IMR-90 (cell line): ENCODE measurements around the gene DAPK1. TPM values are rescaled to one million over a fixed set of nuclear protein-coding genes. Genes with fewer than 3 reads are reported as not detected.

Experiments used
- ATAC-seq: fragments of 200-7000 bp; cut with Tn5 transposase; 2 replicates; pipeline ENCODE4 v1.9.1; 2020; ENCODE audit warnings: low read depth, mild to moderate bottlenecking, moderate library complexity
- BruUV-seq: library from RNA; stranded (reverse); fragments of 400-500 nt; replicated peaks from 2 replicates; lab custom pipeline; 2021; lab: Mats Ljungman, UMichigan
- CTCF ChIA-PET: fragments of 300-600 bp; formaldehyde crosslinking; extraction: SDS; loops from one replicate; lab custom pipeline; 2021; ENCODE audit warnings: antibody characterized with exemption; lab: Yijun Ruan, JAX
- POLR2A ChIA-PET: fragments of 300-600 bp; sonication (Branson Sonifier 250); formaldehyde crosslinking; loops from one replicate; lab custom pipeline; 2022; ENCODE audit warnings: antibody characterized with exemption; ENCODE audit not compliant: unreplicated experiment; lab: Charles Lee
- DNase-seq: peaks from one replicate; pipeline ENCODE4 v3.0.0; 2013
- H2AFZ ChIP-seq: replicated peaks from 2 replicates; pipeline ENCODE3; 2013; ENCODE audit warnings: low read length, mild to moderate bottlenecking; ENCODE audit not compliant: poor library complexity
- H2AK5ac ChIP-seq: 2 replicates; pipeline ENCODE4 v1.6.1; 2013; ENCODE audit warnings: low read depth, low read length, inconsistent platforms
- H2AK9ac ChIP-seq: replicated peaks from 2 replicates; pipeline ENCODE3; 2013; ENCODE audit warnings: mild to moderate bottlenecking, low read depth, low read length, moderate library complexity; ENCODE audit not compliant: poor library complexity
- H2BK120ac ChIP-seq: 2 replicates; pipeline ENCODE4 v1.6.1; 2013; ENCODE audit warnings: low read depth, low read length, inconsistent platforms
- H2BK15ac ChIP-seq: 3 replicates; pipeline ENCODE4 v1.6.1; 2013; ENCODE audit warnings: low read depth, low read length, inconsistent platforms
- H2BK20ac ChIP-seq: 2 replicates; pipeline ENCODE4 v1.6.1; 2013; ENCODE audit warnings: low read depth, mild to moderate bottlenecking, inconsistent platforms, low read length, moderate library complexity
- H2BK5ac ChIP-seq: 2 replicates; pipeline ENCODE4 v1.6.1; 2013; ENCODE audit warnings: mild to moderate bottlenecking, low read depth, low read length, inconsistent platforms; ENCODE audit not compliant: poor library complexity, severe bottlenecking
- H3K14ac ChIP-seq: replicated peaks from 2 replicates; pipeline ENCODE4 v1.6.1; 2013; ENCODE audit warnings: low read depth, low read length, inconsistent platforms
- H3K18ac ChIP-seq: 2 replicates; pipeline ENCODE4 v1.6.1; 2013; ENCODE audit warnings: low read depth, low read length, control low read depth
- H3K23ac ChIP-seq: 2 replicates; pipeline ENCODE4 v1.6.1; 2013; ENCODE audit warnings: low read depth, low read length, inconsistent platforms
- H3K27ac ChIP-seq: 2 replicates; pipeline ENCODE4 v1.5.1; 2013; ENCODE audit warnings: mild to moderate bottlenecking, control low read depth, low read length; ENCODE audit not compliant: insufficient read depth
- H3K27me3 ChIP-seq: 2 replicates; pipeline ENCODE4 v1.6.1; 2013; ENCODE audit warnings: low read length; ENCODE audit not compliant: control insufficient read depth, insufficient read depth
- H3K36me3 ChIP-seq: 2 replicates; pipeline ENCODE4 v1.6.1; 2013; ENCODE audit warnings: low read length, mixed read lengths; ENCODE audit not compliant: control insufficient read depth, insufficient read depth
- H3K4ac ChIP-seq: 2 replicates; pipeline ENCODE4 v1.6.1; 2013; ENCODE audit warnings: low read depth, low read length, inconsistent platforms
- H3K4me1 ChIP-seq: 2 replicates; pipeline ENCODE4 v1.6.1; 2013; ENCODE audit warnings: low read length, mixed read lengths; ENCODE audit not compliant: control insufficient read depth, insufficient read depth
- H3K4me2 ChIP-seq: 2 replicates; pipeline ENCODE4 v1.6.1; 2013; ENCODE audit warnings: low read depth, mild to moderate bottlenecking, control low read depth, low read length, moderate library complexity
- H3K4me3 ChIP-seq: 2 replicates; pipeline ENCODE4 v1.5.1; 2013; ENCODE audit warnings: low read depth, mild to moderate bottlenecking, control low read depth, low read length, moderate library complexity; ENCODE audit not compliant: insufficient read depth
- H3K56ac ChIP-seq: 2 replicates; pipeline ENCODE4 v1.6.1; 2013; ENCODE audit warnings: low read length, inconsistent platforms; ENCODE audit not compliant: insufficient read depth; ENCODE audit errors: extremely low read depth
- H3K79me1 ChIP-seq, 2 experiments: 2 replicates each; pipeline ENCODE4 v1.6.1; 2013; ENCODE audit warnings: low read length in 2 of 2, inconsistent platforms in 1 of 2, low read depth in 1 of 2
- H3K9ac ChIP-seq: 2 replicates; pipeline ENCODE4 v1.6.1; 2013; ENCODE audit warnings: low read depth, low read length, control low read depth
- H3K9me1 ChIP-seq: 2 replicates; pipeline ENCODE4 v1.6.1; 2013; ENCODE audit warnings: low read length, inconsistent platforms; ENCODE audit not compliant: insufficient read depth
- H3K9me3 ChIP-seq: 2 replicates; pipeline ENCODE4 v1.6.1; 2013; ENCODE audit warnings: low read length; ENCODE audit not compliant: control insufficient read depth, insufficient read depth
- H4K20me1 ChIP-seq: 2 replicates; pipeline ENCODE4 v1.6.1; 2013; ENCODE audit warnings: low read length, inconsistent platforms; ENCODE audit not compliant: insufficient read depth
- H4K5ac ChIP-seq: 2 replicates; pipeline ENCODE4 v1.6.1; 2013; ENCODE audit warnings: mild to moderate bottlenecking, low read depth, low read length, control low read depth
- H4K8ac ChIP-seq, 2 experiments: 2 replicates each; pipeline ENCODE4 v1.6.1; 2013; ENCODE audit warnings: low read depth in 2 of 2, low read length in 2 of 2, control low read depth in 1 of 2, inconsistent platforms in 1 of 2
- H4K91ac ChIP-seq: 2 replicates; pipeline ENCODE4 v1.6.1; 2013; ENCODE audit warnings: low read depth, low read length, inconsistent platforms; ENCODE audit not compliant: insufficient read depth
- BHLHE40 ChIP-seq: fragments of 150-350 bp; IDR thresholded peaks from 2 replicates; pipeline ENCODE4 v1.6.1; 2016; ENCODE audit warnings: mild to moderate bottlenecking, low read depth, low read length
- CEBPB ChIP-seq: IDR thresholded peaks from 2 replicates; pipeline ENCODE4 v1.6.1; 2012; ENCODE audit warnings: low read depth, low read length, improper control_type of control experiment
- CHD1 ChIP-seq: IDR thresholded peaks from 2 replicates; pipeline ENCODE4 v1.6.1; 2012; ENCODE audit warnings: low read depth, low read length, improper control_type of control experiment
- CTCF ChIP-seq: conservative IDR thresholded peaks from 2 replicates; pipeline ENCODE4 v1.5.1; 2012; ENCODE audit warnings: mild to moderate bottlenecking, low read depth, low read length, improper control_type of control experiment
- ELK1 ChIP-seq: fragments of 150-350 bp; IDR thresholded peaks from 2 replicates; pipeline ENCODE4 v1.6.1; 2016; ENCODE audit warnings: low read depth, mild to moderate bottlenecking, low read length, moderate library complexity, borderline replicate concordance
- FOS ChIP-seq: fragments of 150-350 bp; IDR thresholded peaks from 2 replicates; pipeline ENCODE4 v1.6.1; 2016; ENCODE audit warnings: low read depth, low read length
- MAFK ChIP-seq: IDR thresholded peaks from 2 replicates; pipeline ENCODE4 v1.6.1; 2012; ENCODE audit warnings: low read depth, low read length, improper control_type of control experiment
- MAZ ChIP-seq: IDR thresholded peaks from 2 replicates; pipeline ENCODE4 v1.6.1; 2012; ENCODE audit warnings: low read depth, mild to moderate bottlenecking, low read length, improper control_type of control experiment, moderate library complexity, borderline replicate concordance
- MXI1 ChIP-seq: IDR thresholded peaks from 2 replicates; pipeline ENCODE4 v1.6.1; 2012; ENCODE audit warnings: low read depth, mild to moderate bottlenecking, low read length, moderate library complexity, borderline replicate concordance
- POLR2A ChIP-seq: IDR thresholded peaks from 2 replicates; pipeline ENCODE4 v1.6.1; 2012; ENCODE audit warnings: mild to moderate bottlenecking, low read depth, low read length
- RAD21 ChIP-seq: IDR thresholded peaks from 2 replicates; pipeline ENCODE4 v1.6.1; 2012; ENCODE audit warnings: low read length, improper control_type of control experiment
- RCOR1 ChIP-seq: IDR thresholded peaks from 2 replicates; pipeline ENCODE4 v1.6.1; 2012; ENCODE audit warnings: mild to moderate bottlenecking, low read length, improper control_type of control experiment; ENCODE audit not compliant: insufficient replicate concordance
- RFX5 ChIP-seq: IDR thresholded peaks from 2 replicates; pipeline ENCODE4 v1.8.0; 2012; ENCODE audit warnings: low read depth, mild to moderate bottlenecking, low read length, moderate library complexity
- SMC3 ChIP-seq: fragments of 150-350 bp; IDR thresholded peaks from 2 replicates; pipeline ENCODE4 v1.6.1; 2016; ENCODE audit warnings: low read depth, mild to moderate bottlenecking, antibody characterized with exemption, low read length, moderate library complexity
- USF2 ChIP-seq: fragments of 150-350 bp; IDR thresholded peaks from 2 replicates; pipeline ENCODE4 v1.6.1; 2017; ENCODE audit warnings: mild to moderate bottlenecking, antibody characterized with exemption, low read length, low read depth
- WGBS, 2 experiments: methylation state at CpG; one replicate each; pipeline versions ENCODE4 v1.1.5 to v1.1.7; 2013; ENCODE audit warnings: missing lambda C conversion rate in 2 of 2; ENCODE audit not compliant: insufficient read length in 1 of 2; ENCODE audit errors: extremely low coverage in 2 of 2; 5-methylcytosine and 5-hydroxymethylcytosine counted together
- dilution Hi-C: fragments of 300-500 bp; cut with HindIII; formaldehyde crosslinking; loops from one replicate; pipeline ENCODE4 v1.14.3; 2018; ENCODE audit warnings: low sequenced_read_pairs; ENCODE audit not compliant: unreplicated experiment
- in situ Hi-C: fragments of 300-500 bp; cut with MboI; formaldehyde crosslinking; loops from 3 replicates; pipeline ENCODE4 v1.14.3; 2019; ENCODE audit warnings: low sequenced_read_pairs, inconsistent platforms, mixed read lengths
- intact Hi-C: fragments of 100-400 bp; cut with micrococcal nuclease; formaldehyde crosslinking; loops from 2 replicates; pipeline ENCODE4 v1.10.0; 2022
- polyA plus RNA-seq, 3 experiments: library from polyadenylated mRNA; depleted of rRNA; stranded (reverse); fragments of >200 nt; gene quantifications; 2 replicates each; pipeline ENCODE4 v1.2.3, GENCODE V29; 2012; ENCODE audit warnings: low replicate concordance in 1 of 3
- total RNA-seq: library from RNA; depleted of rRNA; stranded (reverse); fragments of >200 nt; gene quantifications from 2 replicates; pipeline ENCODE4 v1.2.3, GENCODE V29; 2012

The DAPK1 gene
- total and polyA plus RNA-seq, 2 of the 4 experiments (the other 2 are of a cell fraction), result under 0.01 to 0.03 TPM

GRCh38 chr9:87619346-87619745, 121.7 kb downstream of the DAPK1 start:
- Histone ChIP-seq H3K27me3 (peaks cover 5% of the 10 kb centered on the region; the same call in 1 of the 2 replicates), H3K9me3 (peaks cover 3% of the 10 kb centered on the region; the same call in 1 of the 2 replicates), H2AFZ (no peak overlapping the region), H3K36me3 (no peaks in the 10 kb centered on the region), H3K9ac (no peak overlapping the region), H3K23ac (no peak overlapping the region), H3K4me2 (no peak overlapping the region), H3K9me1 (no peaks in the 10 kb centered on the region), H3K14ac (no peak overlapping the region), H4K91ac (no peak overlapping the region), H2AK9ac (no peak overlapping the region), H2BK120ac (no peak overlapping the region), H2BK20ac (no peak overlapping the region), H3K4me3 (no peak overlapping the region), H3K56ac (no peak overlapping the region), H3K79me1 (no peaks in the 10 kb centered on the region), H4K8ac (no peak overlapping the region), H3K4ac (no peak overlapping the region), H4K5ac (no peak overlapping the region), H2BK15ac (no peak overlapping the region), H3K18ac (no peak overlapping the region), H3K27ac (no peak overlapping the region), H2BK5ac (no peak overlapping the region), H3K4me1 (no peaks in the 10 kb centered on the region), H4K20me1 (no peaks in the 10 kb centered on the region), H2AK5ac (no peak overlapping the region)
- WGBS, 2 experiments, result 70% methylated on average over 7 of the region's 8 CpGs; no CpG with 5 or more reads in 1 of the 2 experiments
- no TSS peak for BruUV-seq
- CTCF ChIA-PET, result interaction anchor here (0.5 kb wide), 1 partner anchor 1324 kb away, joined by 3 read pairs; no protein-coding TSS in a partner anchor
- dilution Hi-C loops, result no loop called here
- intact Hi-C loops, result no loop called here
- no peak for DNase-seq
- TF ChIP-seq CEBPB, result no peak
- TF ChIP-seq CTCF, result no peak
- no peak for TF ChIP-seq FOS
- no peak for TF ChIP-seq RCOR1
- no peak for TF ChIP-seq RAD21
- TF ChIP-seq BHLHE40, result no peak
- TF ChIP-seq USF2, result no peak
- TF ChIP-seq ELK1, result no peak
- TF ChIP-seq POLR2A, result no peak
- TF ChIP-seq MAFK, result no peak
- no peak for TF ChIP-seq CHD1
- TF ChIP-seq SMC3, result no peak
- TF ChIP-seq MXI1, result no peak
- no peak for TF ChIP-seq MAZ
- no peak for TF ChIP-seq RFX5
- in situ Hi-C loops, result no loop called here
- no peak for ATAC-seq
- POLR2A ChIA-PET, result no interaction called here
